Adrenal gland (tissue), 5 donors: ENCODE results near the gene OSMR.

Experiments used
- POLR2A ChIP-seq, 2 donors: fragments of 450-650 bp; IDR thresholded peaks; one replicate each; pipeline ENCODE4 v1.6.1; 2017; ENCODE audit warnings: antibody characterized with exemption in 2 of 2, mild to moderate bottlenecking in 2 of 2, moderate library complexity in 1 of 2
- TF ChIP-seq, protein P1 (sequence below), 6 experiments: fragments of 450-650 bp in 4 of 6; fragments of 200-600 bp in 2 of 6; sonication (generic) in 1 of 6; IDR thresholded peaks; 1 replicate in 5 of 6; 2 replicates in 1 of 6; pipeline versions ENCODE4 v1.5.1 to v1.8.0; 2016 to 2021; ENCODE audit warnings: antibody characterized with exemption in 6 of 6, mild to moderate bottlenecking in 2 of 6, moderate library complexity in 1 of 6
- donor health status: DM: no; HTN: no; CAD: no.

DNA sequence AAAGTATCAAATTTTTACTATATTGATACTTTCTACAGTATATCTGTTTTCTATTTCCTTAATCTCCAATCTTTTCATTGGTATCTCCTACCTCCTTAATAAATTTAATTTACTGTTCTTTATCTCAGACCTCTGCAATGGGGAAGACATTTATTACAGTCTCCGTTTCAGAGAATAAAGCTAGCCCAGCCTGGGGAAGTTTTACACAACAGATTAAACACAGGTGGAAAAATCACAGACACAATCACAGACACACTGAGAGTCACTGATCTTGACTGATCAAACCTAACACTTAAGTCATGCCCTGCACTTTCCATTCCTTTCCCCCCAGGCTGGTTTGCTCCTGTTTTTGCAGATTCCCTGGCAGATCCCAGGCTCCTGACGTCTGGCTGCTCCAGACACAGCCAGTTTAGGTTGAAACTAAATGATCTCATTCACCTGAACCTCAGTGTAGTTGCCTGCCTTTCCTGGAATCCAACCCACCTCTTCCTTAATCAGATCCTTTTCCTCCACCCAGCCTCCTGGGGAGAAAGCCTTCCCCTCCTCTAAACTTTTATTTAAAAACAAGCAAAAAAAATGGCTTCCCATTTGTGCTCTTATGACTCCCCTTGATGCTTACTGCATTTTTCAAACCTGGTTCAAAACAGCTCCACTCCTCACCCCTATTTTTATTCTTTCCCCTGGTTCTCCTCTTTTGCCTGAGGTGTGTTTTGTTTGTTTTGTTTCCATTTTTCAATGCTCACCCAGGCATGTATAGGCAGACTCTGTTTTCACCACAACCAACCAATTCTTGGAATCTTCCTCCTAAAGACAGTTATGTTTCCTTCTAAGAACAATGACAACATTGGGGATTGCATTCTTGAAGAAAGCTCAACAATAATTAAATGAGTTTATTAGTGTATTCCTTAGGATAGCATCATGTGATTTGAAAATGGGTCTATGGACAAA is 29.5 kb upstream of the OSMR start:
- TF ChIP-seq POLR2A (IDR thresholded peaks at IDR 0.05): no peak
- TF ChIP-seq, protein P1, sequence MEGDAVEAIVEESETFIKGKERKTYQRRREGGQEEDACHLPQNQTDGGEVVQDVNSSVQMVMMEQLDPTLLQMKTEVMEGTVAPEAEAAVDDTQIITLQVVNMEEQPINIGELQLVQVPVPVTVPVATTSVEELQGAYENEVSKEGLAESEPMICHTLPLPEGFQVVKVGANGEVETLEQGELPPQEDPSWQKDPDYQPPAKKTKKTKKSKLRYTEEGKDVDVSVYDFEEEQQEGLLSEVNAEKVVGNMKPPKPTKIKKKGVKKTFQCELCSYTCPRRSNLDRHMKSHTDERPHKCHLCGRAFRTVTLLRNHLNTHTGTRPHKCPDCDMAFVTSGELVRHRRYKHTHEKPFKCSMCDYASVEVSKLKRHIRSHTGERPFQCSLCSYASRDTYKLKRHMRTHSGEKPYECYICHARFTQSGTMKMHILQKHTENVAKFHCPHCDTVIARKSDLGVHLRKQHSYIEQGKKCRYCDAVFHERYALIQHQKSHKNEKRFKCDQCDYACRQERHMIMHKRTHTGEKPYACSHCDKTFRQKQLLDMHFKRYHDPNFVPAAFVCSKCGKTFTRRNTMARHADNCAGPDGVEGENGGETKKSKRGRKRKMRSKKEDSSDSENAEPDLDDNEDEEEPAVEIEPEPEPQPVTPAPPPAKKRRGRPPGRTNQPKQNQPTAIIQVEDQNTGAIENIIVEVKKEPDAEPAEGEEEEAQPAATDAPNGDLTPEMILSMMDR (IDR thresholded peaks at IDR 0.05): no peak
